GM12864 (cell line): ENCODE results near the gene OR2A12.

Experiments
- DNase-seq: peaks from one replicate; pipeline ENCODE4 v3.0.0-alpha.2; 2011; ENCODE audit warnings: low read depth
- H3K4me3 ChIP-seq: 2 replicates; pipeline ENCODE4 v1.5.1; 2011; ENCODE audit warnings: mild to moderate bottlenecking, low read depth, low read length, control low read depth
- TF ChIP-seq, protein P1 (sequence below): IDR thresholded peaks from 2 replicates; pipeline ENCODE4 v1.5.1; 2011; ENCODE audit warnings: low read depth, mild to moderate bottlenecking, moderate library complexity, low read length, control low read depth, inconsistent platforms; ENCODE audit errors: missing control alignments

The OR2A12 gene

DNA sequence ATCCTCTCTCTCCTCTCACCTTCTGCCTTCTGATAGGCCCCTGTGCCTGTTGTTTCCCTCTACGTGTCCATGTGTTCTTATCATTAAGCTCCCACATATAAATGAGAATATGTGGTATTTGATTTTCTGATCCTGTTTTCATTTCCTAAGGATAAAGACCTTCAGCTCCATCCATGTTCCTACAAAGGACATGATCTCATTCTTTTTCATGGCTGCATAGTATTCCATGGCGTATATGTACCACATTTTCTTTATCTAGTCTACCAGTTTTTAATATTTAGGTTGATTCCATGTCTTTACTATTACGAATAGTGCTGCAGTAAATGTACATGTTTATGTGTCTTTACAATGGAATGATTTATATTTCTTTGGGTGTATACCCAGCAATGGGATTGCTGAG is 4.6 kb downstream of the OR2A12 start:
- DNase-seq: no peak
- H3K4me3 ChIP-seq: no peak overlapping the region
- TF ChIP-seq, protein P1, sequence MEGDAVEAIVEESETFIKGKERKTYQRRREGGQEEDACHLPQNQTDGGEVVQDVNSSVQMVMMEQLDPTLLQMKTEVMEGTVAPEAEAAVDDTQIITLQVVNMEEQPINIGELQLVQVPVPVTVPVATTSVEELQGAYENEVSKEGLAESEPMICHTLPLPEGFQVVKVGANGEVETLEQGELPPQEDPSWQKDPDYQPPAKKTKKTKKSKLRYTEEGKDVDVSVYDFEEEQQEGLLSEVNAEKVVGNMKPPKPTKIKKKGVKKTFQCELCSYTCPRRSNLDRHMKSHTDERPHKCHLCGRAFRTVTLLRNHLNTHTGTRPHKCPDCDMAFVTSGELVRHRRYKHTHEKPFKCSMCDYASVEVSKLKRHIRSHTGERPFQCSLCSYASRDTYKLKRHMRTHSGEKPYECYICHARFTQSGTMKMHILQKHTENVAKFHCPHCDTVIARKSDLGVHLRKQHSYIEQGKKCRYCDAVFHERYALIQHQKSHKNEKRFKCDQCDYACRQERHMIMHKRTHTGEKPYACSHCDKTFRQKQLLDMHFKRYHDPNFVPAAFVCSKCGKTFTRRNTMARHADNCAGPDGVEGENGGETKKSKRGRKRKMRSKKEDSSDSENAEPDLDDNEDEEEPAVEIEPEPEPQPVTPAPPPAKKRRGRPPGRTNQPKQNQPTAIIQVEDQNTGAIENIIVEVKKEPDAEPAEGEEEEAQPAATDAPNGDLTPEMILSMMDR: no peak

DNA sequence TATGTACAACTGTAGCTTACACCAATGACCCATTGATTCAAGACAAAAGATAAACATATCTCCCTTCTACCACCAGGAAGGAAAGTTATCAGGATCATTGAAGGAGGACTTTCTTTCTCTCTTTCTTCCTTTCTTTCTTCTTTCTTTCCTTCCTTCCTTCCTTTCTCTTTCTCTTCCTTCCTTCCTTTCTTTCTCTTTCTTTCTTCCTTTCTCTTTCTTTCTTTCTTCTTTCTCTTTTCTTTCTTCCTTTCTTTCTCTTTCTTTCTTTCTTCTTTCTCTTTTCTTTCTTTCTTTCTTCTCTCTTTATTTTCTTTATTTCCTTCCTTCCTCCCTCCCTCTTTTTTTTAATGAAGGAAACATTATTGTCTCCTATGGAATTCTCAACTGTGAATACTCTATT is 12.7 kb downstream of the OR2A12 start:
- TF ChIP-seq, protein P1: no peak
- H3K4me3 ChIP-seq: no peak overlapping the region
- no peak for DNase-seq

DNA sequence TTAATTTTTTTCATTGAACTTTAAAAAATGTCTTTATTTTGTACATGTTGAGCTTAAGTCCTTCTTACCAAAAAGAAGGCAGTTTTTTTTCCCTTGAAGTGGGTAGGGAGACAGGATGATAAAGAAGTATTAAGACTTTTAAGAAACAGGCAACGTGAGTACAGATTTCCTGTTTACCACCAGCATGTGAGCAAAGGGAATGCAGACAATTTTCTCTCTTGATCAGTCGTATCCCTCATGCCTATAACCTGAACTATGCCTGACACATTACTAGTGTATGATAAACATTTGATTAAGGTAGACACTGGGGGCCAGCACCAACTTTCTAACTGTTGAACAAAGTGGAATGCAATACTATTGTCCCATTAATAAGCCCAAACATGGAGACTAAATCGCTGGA is 14.5 kb downstream of the OR2A12 start:
- no peak overlapping the region for H3K4me3 ChIP-seq
- TF ChIP-seq, protein P1: no peak
- DNase-seq: no peak

DNA sequence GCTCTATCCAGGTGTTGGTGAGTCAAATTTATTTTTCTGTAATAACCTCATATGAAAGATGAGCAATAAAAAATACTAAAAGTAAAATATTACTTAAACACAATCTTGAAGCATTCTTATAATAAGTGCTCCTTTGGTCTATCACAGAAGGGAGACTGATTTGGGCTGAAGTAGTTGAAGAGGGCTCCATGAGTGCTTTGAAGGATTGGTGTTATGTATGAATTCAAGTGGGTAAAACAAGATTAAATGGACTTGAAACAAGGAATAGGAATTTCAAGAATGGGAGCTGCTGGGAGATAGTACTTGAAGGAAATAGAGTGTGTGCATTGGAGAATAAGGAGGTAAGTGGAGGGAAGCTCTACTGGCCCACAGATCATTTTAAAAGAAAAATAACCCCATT is 16.0 kb downstream of the OR2A12 start:
- no peak for DNase-seq
- TF ChIP-seq, protein P1: no peak
- H3K4me3 ChIP-seq: no peak overlapping the region

DNA sequence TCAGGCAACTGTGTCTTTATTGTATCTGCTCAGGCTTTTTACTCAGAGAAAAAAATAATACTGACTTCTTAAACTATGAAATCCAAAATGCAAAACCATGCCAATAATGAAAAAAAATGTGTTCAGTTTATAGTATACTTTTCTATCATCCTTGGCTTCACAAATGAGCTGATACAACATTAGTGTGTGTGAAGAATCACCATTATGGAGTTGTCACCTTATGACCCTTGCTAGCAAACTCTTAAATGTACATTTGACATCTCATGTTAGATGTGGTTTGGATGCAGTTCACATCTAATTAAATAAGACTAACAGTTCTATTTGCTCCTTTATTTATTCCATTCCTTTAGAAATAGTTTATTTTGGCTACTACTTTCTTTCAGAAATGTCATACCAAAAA is 19.1 kb downstream of the OR2A12 start:
- no peak for DNase-seq
- H3K4me3 ChIP-seq: no peak overlapping the region
- TF ChIP-seq, protein P1: no peak

DNA sequence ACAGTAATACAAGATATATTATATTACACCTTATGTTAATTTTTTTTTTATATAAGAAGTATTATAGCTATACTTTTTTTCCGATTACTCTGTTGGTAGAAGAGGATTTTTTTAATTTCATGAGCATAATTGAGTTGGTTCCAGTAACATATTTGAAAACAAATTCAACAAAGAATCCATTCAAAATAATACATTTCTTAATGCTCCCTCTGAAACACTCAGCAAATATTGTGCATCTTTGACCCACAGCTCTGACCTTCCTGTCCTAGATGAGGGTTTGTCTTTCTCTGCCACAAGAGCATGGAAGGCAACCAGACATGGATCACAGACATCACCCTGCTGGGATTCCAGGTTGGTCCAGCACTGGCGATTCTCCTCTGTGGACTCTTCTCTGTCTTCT is 23.2 kb downstream of the OR2A12 start, which contains the start of gene OR2A2:
OR2A2 (plus strand) TSS at position 301 of the 400 bp plus-strand sequence; CDS start at position 301, 0 bp downstream.
- DNase-seq: no peak
- H3K4me3 ChIP-seq: no peak within 1 kb of the TSS
- TF ChIP-seq, protein P1: no peak

DNA sequence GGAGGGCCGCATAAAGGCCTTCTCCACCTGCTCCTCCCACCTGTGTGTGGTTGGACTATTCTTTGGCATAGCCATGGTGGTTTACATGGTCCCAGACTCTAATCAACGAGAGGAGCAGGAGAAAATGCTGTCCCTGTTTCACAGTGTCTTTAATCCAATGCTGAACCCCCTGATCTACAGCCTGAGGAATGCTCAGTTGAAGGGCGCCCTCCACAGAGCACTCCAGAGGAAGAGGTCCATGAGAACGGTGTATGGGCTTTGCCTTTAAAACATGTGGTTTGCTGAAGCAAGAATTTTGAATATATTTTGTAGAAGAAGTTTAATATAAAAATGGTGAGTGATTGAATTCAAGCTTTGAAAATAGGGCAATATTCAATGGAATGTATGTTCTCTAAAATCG is 24.2 kb downstream of the OR2A12 start:
- TF ChIP-seq, protein P1: no peak
- no peak for DNase-seq
- no peak overlapping the region for H3K4me3 ChIP-seq
